GM04504 (cell line): ENCODE measurements around the gene GOLGA1.
A peak's percentile ranks its signal among the peaks of the same experiment; 100 is the strongest.
"Not testable (repeated sequence)": the region's sequence is repeated elsewhere in the genome, so short reads cannot be mapped to it uniquely, and the experiment has no call there.

ENCODE experiments used
- DNase-seq: peaks from one replicate; pipeline ENCODE4 v3.0.0-alpha.2; 2012; ENCODE audit warnings: low read depth

The GOLGA1 gene, protein sequence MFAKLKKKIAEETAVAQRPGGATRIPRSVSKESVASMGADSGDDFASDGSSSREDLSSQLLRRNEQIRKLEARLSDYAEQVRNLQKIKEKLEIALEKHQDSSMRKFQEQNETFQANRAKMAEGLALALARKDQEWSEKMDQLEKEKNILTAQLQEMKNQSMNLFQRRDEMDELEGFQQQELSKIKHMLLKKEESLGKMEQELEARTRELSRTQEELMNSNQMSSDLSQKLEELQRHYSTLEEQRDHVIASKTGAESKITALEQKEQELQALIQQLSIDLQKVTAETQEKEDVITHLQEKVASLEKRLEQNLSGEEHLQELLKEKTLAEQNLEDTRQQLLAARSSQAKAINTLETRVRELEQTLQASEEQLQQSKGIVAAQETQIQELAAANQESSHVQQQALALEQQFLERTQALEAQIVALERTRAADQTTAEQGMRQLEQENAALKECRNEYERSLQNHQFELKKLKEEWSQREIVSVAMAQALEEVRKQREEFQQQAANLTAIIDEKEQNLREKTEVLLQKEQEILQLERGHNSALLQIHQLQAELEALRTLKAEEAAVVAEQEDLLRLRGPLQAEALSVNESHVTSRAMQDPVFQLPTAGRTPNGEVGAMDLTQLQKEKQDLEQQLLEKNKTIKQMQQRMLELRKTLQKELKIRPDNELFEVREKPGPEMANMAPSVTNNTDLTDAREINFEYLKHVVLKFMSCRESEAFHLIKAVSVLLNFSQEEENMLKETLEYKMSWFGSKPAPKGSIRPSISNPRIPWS

DNA sequence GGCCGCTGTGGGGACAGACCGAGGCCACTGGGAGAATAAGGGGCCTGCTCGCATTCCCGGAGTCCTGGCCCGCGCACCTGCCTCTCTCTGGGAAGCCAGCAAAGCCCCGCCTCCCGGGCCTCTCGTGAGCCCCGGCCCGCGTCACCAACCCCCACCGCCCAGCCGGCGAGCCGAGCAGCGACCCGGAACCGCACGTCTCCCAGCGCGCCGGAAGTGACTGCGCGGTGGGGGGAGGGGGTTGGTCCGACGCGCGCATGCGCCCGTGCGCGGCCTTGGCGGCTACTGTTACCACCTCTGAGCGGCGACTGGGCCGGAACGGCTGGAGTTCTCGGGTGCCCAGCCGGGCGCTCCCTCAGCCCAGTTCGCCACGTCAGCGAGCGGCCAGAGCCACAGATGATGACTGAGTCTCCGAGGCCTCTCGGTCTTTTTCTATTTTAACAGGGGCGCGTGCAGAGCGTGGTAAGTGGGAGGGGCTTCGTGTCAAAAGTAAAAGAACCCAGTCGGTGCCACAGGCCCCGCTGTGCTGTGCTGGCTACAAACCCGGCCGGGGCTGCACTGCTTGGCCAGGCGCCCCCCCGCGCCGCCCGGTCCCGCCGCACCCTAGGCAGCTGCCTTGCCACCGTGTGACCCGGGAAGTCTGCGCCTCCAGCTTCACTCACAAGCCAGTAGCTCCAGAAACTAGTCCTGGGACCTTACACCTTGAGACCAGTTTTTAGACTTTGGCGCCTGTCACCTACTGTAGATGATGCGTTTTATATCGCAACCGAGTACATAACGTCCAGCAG is at the start of gene GOLGA1:
TSS of gene GOLGA1 (minus strand) at position 190 of the 785 bp plus-strand sequence. CDS start 2,372 bp downstream, outside the sequence.
- DNase-seq, result peak; percentile 87

DNA sequence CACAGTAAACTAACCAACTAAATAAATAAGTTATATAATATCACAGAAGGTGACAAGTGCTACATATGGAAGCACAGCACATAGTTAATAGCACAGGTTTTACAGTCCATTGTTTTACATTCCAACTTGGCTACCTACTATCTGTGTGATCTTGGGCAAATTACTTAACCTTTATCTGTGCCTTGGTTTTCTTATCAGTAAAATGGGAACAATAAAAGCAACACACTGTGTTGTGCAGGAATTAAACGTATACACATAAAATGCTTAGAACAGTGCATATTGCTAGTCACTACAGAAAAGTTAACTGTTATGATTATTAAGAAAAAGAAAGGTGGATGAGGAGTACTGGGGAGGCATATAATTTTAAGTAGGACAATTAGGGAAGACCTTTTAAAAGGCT is 42.8 kb upstream of the GOLGA1 start:
- no peak for DNase-seq

DNA sequence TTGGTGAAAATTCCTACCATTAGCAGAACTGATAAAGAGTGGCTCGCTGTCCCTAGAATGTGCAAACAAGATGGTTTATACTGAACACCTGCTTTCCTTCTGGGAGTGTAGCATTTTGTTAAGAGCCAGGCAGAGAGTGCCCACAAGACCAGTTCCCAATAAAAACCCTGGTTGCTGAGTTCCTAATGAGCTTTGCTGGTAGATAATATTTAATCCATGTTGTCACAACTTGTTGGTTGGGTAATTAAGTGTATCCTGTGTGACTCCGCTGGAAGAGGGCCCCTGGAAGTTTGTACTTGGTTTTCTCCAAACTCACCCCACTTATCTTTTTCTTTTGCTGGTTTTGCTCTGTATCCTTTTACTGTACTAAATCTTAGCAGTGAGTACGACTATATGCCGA is 39.5 kb upstream of the GOLGA1 start:
- no peak for DNase-seq

DNA sequence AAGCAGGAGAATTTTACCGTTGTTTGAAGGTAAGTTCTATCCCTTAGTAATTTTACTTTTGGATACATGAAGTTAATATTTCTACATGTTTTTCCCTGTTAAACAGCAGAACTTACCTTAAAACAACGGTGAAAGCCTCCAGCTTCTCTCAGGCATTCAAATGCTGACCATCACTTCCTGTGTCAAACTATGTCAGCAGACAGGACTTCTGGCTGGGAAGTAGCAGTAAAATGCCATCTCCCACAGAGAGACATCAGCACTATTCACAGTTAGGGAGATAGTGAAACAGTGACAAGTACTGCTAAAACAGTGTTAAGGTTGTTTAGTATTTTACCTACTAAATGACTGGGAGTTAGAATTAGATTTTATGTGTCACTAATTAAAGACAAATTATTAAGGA is 34.2 kb upstream of the GOLGA1 start:
- no peak for DNase-seq

DNA sequence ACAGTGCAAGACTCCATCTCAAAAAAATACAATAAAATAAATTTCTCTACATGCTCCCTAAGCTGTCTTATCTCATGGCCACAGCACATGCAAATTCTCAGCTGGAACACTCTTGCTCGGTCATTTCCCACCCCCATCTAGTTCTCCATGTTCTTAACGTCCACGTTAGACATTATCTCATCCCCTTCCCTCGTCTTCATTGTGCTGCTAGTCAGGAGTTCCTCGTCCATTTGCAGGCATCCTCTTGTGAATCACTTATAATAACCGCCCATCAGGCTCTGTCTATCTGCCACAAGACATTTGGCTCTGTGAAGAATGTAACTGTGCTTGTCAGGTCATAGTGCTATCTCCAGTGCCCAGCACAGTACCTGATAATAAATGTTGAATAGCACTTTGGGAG is 32.9 kb upstream of the GOLGA1 start:
- DNase-seq, result no peak

DNA sequence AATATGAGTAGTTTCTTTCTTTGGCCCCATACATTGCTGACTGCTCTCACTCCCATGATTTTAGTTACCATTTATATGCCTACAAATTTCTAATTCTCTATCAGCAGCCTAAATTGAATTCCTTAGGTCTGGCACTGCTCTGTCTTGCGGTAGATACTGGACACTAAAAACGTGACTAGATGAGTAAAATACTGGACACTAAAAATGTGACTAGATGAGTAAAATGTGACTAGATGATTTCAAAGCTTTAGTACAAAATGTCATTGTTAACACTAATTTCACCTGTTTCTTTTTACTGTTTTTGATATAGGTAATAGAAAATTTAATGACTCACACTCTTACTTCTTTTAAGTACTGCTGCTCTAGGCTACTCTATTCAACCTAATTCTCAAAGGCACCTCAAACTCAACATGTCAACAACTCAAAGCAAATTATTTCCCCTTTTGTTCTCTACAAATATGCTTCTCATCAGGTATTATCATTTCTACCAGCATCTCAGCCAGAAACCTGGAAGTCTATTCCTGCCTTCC is 31.4 kb upstream of the GOLGA1 start:
- DNase-seq, result no peak

DNA sequence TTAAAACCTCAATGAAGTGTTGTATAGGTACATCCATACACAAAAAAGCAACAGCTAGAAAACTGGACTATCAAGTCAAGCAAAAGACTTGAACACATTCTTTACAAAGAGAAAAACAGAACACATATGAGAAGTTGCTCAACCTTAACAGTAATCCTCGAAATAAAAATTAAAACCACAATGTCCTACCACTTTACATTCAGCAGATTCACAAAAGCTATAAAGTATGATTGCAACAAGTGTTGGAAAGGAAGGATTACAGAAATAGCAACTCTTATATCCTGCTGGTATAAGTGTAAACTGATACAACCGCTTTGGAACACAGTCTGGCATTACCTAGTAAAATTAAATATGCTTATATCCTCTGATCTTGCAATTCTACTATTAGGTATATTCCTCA is 28.5 kb upstream of the GOLGA1 start:
- no peak for DNase-seq

DNA sequence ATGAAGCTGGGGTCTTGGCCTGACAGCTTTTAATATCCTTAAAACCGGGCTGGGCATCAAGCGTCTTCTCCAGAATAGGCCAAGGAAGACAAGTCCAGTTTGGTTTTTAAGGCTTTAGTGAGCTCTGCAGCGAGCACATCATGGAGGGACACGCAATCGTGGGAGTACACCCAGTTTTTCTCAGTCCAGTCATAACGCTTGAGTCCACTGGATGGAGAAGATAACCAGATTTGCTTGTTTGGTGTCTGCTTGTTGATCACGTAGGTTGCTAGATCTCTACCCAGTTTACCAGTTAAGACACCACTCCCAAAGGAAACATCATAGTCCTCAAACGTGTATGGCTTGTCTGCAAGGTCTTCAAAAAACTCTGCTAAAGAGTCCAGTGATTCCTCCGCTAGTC is 27.4 kb upstream of the GOLGA1 start:
- no peak for DNase-seq

DNA sequence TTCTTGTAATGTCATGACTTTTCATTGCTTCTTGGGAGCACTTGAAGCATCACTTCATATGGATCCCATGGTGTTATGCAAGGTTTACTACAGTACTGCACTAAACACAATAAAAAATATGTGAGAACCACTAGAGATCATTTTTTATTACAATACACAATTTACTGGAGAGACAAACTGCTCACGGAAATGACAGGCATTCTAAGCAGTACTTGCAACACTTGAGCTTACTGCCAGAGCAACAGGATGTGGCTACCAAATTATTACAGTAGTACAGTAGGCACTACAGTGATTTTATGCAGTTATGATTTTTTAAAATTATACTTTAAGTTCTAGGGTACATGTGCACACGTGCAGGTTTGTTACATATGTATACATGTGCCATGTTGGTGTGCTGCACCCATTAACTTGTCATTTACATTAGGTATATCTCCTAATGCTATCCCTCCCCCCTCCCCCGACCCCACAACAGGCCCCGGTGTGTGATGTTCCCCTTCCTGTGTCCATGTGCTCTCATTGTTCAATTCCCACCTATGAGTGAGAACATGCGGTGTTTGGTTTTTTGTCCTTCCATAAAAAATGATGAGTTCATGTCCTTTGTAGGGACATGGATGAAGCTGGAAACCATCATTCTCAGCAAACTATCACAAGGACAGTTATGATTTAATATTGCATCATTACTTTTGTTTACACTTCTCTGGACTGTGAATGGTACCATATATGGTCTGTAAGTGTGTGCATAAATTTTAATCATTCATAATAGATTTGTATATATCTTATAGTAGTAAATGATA is 25.1 kb upstream of the GOLGA1 start:
- peak; percentile 28 for DNase-seq

DNA sequence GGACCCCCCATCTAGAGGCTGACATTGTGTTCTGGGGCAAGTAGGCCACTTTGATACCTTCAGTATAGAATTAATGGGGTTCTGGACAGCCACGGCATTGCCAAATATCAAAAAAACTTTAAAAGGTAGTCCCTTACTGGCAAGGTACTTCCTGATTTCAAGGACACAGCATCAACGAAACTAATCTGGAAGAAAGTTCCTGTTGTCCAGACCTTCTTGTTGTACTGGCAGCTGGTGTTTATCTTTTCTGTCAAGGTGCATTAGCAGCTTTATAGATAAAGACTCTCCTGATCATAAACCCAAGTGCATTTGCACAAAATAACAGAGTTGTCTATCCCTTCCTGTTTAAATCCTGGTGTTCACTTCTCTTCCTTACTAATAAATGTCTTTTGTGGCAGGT is 23.7 kb upstream of the GOLGA1 start:
- DNase-seq, result no peak

DNA sequence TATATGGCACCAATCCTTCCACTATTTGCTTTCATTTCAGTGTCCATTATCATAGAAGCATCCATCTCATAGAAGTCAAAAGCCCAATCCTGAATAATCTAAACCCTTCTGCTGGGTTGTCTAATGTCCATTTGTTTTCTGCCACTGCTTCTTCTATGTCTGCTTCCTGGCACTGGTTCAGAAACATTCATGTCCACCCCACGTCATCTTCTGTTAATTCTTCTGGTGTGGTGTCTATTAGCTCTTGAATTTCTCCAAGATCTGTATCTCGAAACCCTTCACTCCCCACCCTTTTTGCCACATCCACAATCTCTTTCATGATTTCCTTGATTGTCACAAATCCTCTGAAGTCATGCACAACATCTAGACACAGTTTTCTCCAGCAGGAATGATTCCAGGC is 23.2 kb upstream of the GOLGA1 start:
- no peak for DNase-seq

DNA sequence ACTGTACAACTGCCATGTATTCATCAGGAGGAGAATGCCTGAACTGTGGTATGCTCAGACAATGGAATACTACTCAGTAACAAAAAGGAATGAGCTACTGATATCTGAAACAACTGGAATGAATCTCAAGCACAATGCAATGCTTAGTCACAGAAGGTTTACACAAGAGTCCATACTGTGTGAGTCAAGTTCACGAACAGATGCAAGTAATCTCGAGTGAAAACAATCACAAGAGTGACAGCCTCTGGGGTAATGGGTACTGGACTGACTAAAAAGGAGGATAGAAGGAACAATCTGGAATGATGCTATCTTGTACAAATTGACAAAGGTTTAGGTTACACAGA is 19.5 kb upstream of the GOLGA1 start:
- no peak for DNase-seq

DNA sequence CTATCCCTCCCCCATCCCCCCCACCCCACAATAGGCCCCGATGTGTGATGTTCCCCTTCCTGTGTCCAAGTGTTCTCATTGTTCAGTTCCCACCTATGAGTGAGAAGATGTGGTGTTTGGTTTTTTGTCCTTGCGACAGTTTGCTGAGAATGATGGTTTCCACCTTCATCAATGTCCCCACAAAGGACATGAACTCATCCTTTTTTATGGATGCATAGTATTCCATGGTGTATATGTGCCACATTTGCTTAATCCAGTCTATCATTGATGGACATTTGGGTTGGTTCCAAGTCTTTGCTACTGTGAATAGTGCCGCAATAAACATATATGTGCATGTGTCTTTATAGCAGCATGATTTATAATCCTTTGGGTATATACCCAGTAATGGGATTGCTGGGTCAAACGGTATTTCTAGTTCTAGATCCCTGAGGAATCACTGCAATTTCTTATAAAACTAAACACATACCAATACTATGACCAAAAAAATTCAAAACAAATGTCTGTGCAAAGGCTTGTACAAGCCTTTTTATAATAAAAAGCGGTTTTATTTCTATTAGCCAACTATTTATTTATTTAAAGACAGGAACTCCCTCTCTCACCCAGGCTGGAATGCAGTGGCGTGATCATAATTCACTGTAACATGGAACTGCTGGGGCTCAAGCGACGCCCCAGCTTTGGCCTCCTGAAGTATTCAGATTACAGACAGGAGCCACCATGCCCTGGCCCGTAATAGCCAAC is 19.0 kb upstream of the GOLGA1 start:
- not testable (repeated sequence) for DNase-seq

DNA sequence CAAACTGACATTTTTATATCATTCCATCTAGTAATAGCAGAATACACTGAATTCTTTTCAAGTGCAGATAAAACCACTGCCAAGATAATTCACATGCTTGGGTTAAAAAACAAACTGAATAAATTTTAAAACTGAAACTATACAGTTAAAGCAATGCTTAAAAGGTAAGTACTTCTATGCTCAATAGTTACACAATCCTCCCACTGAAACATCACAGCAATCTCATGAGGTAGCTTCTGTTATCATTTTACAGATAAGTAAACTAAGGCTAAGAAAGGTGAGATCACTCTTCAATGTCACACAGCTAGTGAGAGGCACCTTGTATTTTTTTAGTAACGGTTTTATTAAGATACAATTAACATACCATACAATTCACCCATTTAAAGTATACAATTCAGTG is 13.4 kb upstream of the GOLGA1 start:
- DNase-seq, result no peak

DNA sequence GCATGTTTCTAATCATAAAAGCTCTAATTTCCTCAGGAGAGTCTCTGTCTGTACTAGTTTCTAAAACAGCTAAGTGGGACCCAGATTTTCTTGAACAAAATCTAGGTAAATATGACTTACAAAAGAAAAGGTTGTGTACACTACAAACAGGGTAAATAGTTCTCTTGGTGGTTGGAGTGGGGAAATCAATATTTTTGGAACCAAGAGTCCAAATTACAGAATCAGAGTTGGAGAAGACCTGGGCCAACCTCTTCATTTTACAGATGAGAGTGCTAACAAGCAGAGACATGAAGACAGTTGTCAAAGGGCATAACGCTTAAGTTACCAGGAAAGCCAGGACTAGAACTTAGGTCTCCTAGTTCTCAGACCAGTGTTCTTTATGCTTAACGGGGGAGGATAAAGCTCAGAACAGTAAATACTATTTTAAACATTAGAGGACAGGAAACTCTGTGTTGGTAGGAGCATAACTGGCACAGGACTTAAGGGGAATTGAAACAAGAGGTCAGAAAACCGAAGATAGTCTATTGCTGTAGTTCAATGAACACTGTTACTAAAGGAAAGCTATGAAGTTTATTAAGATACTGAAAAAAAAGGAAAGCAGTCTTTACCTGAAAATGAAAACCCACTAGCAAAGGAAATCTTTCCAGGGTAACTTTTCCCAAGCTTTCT is 9.3 kb upstream of the GOLGA1 start:
- DNase-seq, result no peak

DNA sequence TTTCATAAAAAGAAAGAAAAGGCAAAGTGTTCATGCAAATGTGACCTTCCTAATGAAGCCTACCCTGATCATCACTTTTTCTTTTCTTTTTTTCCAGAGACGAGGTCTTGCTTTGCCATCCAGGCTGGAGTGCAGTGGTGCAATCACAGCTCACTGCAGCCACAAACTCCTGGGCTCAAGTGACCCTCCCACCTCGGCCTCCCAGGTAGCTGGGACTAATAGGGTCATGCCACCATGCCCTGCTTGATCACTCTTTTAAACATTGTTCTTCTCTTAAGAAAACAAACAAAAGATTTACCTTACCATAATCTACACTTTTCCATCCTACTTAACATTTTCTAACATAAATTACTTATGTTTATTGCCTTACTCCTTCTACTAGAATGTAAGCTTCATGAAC is 8.5 kb upstream of the GOLGA1 start:
- no peak for DNase-seq

DNA sequence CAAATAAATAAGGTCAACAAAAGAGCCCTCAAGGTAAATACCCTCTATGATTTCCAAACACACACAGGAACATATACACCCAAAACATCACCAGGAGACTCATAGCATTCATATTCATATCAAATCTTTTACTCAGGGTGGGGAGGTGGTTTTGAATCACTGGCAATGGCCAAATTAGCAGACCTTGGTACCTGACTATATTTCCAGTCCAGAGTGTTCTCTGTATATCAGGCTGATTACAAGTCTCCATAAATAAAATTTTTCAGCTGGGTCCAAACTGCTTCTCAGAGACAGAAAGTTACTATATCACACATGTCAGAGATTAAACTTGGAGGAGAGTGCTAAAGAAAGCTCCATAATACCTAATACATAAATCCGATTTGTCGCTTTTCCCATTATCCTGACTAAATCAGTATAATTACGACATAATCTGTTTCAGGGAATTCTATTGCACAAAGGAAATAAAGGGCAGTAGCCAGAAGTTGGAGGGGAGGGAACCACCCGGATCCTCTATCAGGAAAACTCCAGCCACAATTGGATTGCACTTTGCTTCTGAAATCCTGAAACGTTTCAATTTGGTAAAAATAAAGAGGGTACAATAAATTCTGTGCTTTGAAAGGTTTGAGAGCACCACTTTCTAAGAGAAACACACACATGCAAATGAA is 7.0 kb upstream of the GOLGA1 start:
- DNase-seq, result no peak

DNA sequence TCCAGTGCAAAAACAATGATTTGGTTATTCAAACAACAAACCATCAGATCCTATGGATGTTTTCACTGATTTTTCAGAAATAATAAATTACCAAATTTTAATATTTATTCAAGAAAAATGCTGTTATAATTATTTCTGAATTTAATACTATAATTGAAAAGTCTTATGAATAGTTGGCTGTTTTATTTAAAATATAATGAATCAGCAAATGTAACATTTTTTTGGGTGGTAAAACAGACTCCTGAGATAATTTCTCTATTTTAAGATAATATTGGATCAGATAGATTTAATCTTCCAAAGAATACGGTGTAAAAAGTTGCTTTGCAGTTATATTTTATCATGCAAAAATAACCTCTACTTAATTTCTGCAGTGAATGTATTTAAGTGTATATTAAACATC is 5.3 kb upstream of the GOLGA1 start:
- no peak for DNase-seq

DNA sequence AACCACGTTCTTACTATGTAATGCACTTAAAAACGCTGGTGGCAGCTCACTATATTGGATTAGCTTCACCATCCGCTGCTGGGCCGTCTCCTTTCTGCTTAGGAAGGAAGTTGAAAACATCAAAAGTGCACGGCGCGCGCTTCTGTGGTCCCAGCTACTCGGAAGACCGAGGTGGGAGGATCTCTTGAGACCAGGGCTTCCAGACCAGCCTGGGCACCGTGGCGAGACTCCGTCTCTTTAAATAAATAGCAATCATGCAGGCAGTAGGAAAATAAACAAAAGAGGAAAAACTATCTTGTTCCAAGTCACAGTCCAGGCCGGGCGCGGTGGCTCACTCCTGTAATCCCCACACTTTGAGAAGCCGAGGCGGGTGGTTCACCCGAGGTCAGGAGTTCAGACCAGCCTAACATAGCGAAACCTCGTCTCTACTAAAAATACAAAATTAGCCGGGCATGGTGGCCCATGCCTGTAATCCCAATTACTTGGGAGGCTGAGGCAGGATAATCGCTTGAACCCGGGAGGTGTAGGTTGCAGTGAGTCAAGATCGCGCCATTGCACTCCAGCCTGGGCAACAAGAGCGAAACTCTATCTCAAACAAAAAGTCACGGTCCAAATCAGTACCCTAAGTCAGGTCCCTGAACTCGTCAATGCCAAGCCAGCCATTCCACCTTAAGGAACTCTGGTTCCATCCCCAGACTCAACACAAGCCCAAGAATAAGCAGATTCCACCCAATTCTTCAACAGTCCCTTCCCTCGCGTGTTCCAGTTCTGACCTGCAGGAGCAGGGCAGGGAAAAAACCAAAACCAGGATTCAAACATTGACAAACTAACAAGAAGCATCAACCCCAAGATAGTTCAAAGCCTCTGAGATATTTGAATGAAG is 1.0 kb upstream of the GOLGA1 start:
- no peak for DNase-seq
